ENCODE data around the gene PLCL2.

- TF ChIP-seq, protein P1, sequence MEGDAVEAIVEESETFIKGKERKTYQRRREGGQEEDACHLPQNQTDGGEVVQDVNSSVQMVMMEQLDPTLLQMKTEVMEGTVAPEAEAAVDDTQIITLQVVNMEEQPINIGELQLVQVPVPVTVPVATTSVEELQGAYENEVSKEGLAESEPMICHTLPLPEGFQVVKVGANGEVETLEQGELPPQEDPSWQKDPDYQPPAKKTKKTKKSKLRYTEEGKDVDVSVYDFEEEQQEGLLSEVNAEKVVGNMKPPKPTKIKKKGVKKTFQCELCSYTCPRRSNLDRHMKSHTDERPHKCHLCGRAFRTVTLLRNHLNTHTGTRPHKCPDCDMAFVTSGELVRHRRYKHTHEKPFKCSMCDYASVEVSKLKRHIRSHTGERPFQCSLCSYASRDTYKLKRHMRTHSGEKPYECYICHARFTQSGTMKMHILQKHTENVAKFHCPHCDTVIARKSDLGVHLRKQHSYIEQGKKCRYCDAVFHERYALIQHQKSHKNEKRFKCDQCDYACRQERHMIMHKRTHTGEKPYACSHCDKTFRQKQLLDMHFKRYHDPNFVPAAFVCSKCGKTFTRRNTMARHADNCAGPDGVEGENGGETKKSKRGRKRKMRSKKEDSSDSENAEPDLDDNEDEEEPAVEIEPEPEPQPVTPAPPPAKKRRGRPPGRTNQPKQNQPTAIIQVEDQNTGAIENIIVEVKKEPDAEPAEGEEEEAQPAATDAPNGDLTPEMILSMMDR (IDR thresholded peaks at IDR 0.05; ENCODE audit: low read length), result no peak
- TF ChIP-seq EZH2 (IDR thresholded peaks at IDR 0.05; ENCODE audit: borderline replicate concordance, low read length), result no peak
Measured at GRCh38 chr3:17047162-17047561, 162.4 kb downstream of the PLCL2 start.

Data from OCI-LY1 (cell line).